NCI-H1436 treated with DMSO at 0.1 percent for 48 hours (cell line): ENCODE measurements around the gene SWAP70.
"Not testable (repeated sequence)": the region's sequence is repeated elsewhere in the genome, so short reads cannot be mapped to it uniquely, and the experiment has no call there.

Source experiments
- DNase-seq: peaks from one replicate; lab custom pipeline; 2025; lab: John Stamatoyannopoulos, UW

SWAP70 gene

DNA sequence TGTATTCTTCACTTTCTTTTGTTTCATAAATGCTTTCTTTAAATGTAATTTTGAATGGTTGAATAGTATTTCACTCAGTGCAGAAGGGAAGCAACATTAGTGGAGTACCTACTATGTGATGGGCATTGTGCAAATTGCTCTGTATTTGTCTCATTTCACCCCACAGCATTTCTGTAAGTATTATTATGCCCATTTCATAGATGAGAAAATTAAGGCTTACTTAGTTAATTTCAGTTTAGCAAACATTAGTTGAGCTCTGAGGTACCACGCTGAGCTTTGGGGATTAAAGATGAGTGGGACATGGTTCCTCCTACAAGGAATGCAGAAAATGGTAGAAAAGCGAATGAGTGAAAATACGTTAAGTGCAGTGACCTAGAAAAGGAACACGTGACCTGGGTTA, 58.1 kb downstream of the SWAP70 start:
- no peak for DNase-seq

DNA sequence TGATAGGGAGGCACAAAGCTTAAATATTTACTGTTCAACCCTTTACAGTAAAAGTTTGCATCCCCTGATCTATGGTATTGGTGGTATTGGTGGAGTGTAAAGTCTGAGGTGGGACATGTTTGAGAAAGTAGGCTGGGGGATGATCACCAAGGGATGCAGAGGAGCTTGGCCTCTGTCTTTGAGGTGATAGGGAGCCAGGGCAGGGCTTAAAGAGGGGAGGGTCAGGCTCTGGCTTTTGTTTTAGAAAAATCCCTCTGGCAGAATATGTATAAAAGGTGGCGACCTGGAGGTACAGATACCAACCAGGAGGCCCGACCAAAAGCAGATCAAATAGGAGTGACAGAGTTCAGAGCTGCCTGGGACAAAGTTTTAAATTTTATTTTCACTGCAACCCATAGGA, 59.0 kb downstream of the SWAP70 start:
- DNase-seq, result no peak

DNA sequence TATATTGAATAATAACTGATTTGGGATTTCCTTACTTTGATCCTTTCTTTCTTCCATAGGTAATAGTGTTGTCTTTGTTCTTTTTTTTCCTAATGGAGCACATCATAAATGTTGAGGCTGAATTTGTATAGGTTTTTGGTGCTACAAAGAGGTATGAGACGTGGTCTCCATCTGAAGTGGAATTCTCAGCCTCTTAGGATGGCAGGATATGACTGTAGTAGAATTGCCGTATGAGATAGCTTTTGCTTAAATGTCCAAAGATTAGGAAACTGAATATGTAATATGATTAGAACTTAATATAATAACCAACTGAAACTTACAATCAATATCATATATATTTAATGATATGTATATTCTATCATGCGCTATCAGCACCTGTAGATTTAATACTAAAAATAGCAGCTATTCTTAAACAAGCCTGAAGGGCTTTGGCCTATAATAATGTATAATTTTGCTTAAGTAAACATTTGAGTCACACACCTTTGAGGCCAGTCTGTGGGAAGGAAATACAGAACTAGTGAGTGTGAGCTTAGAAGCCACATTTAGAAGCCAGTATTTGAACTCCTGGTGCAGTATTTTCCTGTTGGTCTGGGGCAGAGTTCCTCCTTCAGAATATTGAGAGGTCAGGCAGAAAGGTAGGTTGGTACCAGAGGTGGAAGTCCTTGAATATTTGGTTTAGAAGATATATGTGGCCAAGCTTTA, 62.6 kb downstream of the SWAP70 start:
- no peak for DNase-seq

DNA sequence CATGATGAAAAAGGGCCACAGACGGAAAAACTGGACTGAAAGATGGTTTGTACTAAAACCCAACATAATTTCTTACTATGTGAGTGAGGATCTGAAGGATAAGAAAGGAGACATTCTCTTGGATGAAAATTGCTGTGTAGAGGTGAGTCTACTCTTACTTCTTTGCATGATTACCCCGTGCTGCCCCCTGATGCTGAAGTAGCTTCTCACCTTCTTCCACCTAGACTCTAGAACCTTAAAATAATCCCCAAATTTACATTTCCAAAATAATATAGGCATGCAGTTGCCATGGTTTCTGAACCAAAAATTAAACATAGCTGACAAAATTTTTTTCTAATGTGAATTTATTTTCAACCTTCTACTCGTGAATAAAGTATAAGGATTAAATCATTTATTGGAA, 64.2 kb downstream of the SWAP70 start:
- no peak for DNase-seq

DNA sequence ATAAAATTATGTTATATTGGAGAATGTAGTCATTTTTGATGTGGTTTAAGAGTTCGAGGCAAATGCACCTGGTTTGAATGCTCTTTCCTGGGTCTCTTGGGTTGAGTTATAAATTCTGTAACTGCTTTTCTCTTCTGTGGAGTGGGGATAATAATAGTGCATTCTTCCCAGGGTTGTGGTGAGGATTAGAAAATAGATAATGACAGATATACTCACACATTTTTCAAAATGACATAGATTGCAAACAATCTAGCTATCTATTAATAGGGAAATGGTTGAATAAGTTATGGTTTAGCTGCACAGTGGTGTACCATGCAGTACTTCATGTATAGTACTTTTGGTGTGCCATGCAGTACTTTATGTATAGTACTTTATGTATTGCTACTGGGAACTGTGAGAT, 67.4 kb downstream of the SWAP70 start:
- no peak for DNase-seq

DNA sequence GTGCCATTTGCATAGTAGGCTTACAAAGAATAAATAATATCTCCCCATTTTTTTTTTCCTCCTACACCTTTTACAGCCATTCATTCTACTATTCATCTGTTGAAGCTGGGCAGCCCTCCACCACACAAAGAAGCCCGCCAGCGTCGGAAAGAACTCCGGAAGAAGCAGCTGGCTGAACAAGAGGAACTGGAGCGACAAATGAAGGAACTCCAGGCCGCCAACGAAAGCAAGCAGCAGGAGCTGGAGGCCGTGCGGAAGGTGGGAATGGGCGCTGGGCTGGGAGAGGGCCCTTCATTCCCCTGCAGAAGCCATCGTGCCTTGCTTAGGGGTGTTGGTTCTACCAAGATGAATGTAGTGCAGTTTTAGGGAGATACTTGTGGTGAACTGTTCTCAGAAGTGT, 68.6 kb downstream of the SWAP70 start:
- DNase-seq, result no peak

DNA sequence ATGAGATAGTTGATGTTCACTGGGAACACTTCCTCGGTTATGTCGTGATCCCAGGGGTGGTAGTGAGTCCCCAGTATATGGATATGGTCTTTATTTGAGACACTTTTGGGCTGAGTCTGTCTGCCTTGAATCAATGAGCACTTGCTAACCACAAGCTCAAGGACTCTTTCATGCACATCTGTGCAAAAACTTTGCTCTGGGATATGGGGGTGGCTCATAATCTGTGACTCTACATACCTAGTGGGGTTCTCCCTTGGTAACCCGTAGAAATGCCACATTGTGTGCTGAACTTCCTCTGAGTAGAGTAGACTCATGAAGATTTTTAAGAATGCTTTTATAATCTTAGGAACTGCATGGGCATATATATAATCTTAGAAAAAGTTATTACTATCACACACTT, 69.3 kb downstream of the SWAP70 start:
- DNase-seq, result no peak

DNA sequence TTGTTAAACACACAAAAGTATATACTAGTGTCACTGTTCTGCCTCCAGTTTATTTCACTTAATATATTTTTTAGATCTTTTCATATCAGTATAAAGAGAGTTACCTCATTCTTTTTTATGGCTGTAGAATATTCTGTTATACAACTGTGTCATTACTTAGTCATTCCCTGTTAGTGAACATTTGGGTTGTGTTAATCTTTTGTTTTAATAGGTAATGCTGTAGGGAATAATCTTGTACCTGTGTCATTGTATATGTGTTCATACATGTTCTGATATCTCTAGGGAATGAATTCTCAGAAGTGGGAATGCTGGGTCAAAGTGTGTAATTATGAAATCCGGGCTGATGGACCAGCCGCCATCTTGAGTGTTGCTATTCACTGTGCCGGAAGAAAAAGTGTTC, 71.4 kb downstream of the SWAP70 start:
- DNase-seq, result no peak

DNA sequence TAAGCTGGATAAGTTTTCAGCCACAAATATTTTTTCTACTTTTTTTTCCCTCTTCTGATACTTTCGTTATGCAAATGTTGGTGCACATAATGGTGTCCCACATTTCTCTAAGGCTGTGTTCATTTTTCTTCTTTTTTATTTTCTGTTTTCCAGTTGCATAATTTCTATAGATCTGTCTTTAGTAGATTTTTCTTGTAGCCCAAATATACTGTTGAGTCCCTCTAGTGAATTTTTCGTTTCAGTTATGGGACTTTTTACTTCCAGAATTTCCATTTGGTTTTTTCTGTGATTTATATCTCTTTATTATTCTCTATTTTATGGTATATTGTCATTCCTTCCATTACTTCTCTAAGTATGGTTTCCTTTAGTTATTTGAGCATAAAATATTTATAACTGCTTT, 72.0 kb downstream of the SWAP70 start:
- DNase-seq, result no peak

DNA sequence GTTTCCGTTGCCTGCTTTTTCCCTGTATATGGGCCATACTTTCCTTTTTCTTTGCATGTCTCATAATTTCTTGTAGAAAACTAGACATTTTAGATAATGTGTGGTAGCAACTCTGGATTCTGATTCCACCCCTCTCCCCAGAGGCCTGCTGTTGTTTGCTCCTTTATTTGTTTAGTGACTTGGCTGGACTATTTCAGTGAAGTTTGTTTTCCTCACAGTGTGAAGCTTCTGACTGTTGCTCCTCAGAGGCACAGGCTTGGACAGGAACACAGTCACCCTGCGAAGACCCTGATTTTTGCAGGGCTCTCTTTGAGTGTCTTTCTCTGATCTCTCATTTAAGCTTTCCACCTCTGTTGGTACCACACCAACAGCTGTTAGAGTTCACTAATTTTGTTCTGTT, 72.5 kb downstream of the SWAP70 start:
- no peak for DNase-seq

DNA sequence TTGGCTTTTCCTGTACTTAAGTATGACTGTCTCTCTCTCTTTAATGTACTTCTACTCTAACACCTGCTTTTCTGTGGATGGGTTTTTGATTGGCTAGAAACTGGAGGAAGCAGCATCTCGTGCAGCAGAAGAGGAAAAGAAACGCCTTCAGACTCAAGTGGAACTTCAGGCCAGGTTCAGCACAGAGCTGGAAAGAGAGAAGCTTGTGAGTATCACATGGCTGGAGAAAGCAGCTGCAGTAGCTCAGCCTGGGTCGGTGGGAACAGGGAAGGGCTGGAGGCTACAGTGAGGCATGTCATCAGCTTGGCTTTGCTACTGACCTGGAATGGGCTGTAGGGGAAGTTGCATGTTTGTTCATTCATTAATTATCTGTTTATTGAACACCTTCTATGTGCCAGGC, 74.2 kb downstream of the SWAP70 start:
- DNase-seq, result no peak

DNA sequence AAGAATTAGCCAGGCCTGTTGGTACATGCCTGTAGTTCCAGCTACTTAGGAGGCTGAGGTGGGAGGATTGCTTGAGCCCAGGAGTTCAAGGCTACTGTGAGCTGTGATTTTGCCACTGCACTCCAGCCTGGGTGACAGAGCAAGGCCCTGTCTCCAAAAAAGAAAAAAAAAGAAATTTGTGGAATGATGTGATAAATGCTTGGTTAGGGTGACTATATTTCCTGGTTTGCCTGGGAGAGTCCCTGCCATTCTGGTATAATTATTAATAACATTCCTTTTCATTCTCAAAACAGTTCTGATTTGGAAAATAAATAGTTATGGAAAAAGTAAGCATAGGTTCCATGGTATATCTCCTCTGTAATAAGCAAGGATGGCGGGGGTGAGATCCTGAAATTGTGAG, 74.8 kb downstream of the SWAP70 start:
- no peak for DNase-seq

DNA sequence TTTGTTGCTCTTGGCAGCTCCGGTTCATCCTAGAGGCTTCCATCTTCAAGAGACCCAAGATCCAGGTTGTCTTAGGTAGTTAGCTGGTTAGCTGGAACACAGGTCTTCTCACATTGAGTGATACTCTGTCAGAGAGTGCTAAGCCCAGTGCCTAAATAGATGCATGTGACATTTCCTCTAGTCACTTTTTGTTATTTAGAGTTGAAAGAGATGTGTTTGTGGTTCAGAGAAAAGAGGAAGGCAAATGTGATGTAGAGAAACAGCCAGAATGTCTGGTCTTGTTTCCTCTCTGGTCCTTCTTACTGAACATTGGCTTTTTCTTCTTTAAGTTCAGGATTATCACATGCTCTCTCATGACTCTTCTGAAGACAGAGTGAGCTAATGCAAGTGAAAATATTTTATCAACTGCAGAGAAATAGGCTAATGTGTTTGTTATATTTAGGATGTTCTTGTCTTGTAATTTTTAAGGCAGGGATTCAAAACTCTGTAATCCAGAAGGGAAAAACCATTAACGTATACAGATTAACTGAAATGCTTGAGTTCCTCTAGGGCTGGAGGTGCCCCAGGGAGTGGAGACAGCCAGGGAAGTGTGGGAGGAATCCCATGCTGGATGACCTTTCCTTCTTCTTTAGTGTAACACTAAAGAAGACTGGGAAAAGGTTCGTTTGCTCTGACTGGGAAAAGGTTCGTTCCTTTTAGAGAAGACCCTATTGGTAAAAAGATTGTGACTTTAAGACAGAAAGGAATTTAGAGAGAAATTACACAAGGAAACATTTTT, 75.4 kb downstream of the SWAP70 start:
- no peak for DNase-seq

DNA sequence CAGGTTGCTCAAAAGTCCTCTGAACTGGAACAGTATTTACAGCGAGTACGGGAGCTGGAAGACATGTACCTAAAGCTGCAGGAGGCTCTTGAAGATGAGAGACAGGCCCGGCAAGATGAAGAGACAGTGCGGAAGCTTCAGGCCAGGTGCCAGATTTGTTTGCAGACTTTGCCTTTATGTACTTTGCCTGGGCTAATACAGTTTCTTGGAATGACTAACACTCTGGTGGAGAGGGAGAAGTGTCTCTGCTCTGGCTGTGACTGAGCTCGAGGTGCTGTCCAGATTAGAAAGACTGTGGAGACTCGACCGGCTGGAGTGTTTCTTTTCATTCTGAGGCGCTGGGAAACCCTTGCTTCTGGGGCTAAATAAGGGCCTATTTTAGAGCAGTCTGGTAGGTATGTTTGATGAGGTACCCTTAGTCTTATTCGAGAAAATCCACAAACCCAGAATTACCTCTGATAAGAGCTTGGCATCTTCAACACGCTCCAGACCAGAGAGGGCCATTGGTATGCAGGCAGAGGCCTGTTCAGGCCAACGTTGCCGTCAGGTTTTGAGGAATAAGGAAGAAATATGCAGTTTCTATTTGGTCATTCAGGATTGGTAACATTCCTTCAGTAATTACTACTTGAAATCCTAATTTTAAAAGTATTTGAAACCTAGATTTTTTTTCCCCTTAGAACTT, 76.5 kb downstream of the SWAP70 start:
- no peak for DNase-seq

DNA sequence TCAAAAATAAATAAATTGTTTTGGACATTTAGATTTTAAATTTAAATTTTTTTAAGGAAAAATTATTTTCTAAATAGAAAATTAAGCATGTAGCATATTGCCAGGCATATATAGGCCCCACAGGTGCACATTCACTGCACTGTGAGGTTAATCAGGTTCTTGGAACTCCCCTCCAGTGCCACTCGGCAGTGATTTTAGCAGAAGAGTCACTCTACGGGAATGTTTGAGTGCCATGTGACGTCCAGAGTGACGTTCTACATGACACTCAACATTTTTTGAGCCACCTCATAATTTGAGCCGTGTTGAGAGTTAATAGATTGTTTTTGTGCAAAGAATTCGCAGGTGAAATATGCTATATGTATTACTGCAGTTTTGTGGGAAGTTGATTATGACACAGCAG, 77.4 kb downstream of the SWAP70 start:
- no peak for DNase-seq

DNA sequence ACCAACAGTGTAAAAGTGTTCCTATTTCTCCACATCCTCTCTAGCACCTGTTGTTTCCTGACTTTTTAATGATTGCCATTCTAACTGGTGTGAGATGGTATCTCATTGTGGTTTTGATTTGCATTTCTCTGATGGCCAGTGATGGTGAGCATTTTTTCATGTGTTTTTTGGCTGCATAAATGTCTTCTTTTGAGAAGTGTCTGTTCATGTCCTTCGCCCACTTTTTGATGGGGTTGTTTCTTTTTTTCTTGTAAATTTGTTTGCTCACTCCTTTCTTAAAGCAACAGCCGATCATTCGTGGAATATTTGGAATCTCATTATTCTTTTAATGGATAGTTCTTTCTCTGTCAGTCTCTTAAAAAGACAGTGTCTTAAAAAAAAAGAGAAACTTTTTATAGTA, 79.6 kb downstream of the SWAP70 start:
- DNase-seq, result not testable (repeated sequence)

DNA sequence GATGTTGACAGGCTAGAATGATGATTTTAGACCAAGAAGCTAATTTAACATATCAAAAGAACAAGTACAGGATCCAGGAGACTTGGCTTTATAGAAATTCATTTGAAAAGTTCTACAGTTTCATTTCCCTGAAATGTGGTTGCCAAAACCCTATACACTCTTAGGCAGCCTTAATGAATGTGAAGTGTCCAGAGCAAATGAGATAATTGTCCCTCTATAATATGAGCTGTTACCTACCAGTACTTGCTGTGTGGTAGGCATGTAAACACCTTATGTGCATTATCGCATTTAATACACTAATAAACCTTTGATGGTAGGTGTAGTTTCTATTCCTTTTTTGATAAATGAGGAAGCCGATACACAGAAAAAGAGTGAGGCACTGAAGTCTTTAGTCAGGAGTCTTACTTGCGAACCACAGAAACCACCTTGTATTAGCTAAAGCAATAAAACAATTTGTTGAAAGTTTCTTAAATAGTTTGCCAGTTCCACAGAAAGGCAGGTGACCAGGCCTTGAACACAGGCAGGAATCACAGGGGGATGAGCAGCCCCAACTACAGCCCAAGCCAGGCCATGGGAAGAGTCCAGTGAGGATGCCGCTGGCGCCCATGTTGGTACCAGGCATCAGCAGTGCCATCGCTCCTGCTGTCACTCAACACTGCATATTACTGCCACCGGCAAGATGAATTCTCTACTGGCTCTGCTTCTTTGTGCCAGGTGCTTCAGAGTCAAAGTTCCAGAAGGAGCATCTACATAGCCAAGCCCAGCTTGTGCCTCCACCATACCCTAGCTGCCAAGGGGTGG, 81.7 kb downstream of the SWAP70 start:
- no peak for DNase-seq

DNA sequence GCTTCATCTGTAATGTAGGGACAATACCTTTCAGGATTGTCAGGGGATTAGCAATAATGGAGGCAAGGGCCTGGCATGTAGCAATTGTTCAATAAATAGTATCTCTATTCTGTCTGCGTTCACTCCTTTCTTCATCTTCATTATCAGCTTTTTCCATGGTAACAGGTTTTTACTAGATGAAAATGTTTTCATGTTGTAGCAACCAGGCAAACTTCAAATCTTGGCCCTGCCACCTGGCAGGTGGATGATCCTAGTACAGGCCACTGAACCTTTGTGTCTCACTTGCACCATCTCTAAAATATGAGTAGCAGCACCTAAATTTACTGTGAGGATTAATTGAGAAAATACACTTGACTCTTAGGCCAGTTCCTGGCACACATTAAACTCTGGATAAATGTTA, 83.4 kb downstream of the SWAP70 start:
- DNase-seq, result no peak

DNA sequence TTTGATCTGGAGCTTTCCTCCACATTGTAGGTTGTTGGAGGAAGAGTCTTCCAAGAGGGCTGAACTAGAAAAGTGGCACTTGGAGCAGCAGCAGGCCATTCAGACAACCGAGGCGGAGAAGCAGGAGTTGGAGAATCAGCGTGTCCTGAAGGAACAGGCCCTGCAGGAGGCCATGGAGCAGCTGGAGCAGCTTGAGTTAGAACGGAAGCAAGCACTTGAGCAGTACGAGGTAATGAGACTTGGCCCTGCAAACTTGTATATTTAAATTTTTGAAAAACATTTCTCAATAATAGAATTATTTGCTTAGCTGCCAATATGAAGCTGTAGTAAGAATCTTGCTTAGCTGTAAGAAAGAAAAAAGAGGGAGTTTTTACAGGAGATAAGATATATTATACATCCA, 84.0 kb downstream of the SWAP70 start:
- no peak for DNase-seq

DNA sequence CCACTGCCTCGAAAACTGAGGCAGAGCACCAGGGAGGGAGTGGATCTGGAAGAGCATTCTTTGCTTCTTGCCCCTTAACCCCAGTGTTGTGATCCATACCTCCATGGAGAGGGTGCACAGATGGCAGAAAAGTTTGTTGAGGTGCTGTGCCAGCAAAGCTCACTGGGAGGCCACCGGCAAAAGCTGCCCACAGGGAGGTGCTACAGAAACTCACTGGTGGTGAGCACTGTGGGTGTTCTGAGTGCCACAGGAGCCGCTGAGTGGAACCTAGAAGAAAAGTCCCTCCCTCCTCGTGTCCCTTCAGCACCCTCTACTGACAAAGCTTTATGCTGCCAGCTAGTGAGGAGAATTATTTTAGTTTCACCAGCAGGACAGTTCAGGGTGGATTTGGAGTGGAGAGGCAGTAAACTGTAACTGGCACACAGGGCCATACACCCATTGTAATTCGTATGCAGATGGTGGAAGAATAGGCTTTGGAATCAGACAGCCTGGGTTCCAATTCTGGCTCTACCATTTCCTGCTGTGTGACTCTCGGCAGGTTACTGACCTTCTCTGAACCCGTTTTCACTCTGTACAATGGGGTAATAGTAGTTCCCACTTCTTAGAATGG, 84.6 kb downstream of the SWAP70 start:
- no peak for DNase-seq

DNA sequence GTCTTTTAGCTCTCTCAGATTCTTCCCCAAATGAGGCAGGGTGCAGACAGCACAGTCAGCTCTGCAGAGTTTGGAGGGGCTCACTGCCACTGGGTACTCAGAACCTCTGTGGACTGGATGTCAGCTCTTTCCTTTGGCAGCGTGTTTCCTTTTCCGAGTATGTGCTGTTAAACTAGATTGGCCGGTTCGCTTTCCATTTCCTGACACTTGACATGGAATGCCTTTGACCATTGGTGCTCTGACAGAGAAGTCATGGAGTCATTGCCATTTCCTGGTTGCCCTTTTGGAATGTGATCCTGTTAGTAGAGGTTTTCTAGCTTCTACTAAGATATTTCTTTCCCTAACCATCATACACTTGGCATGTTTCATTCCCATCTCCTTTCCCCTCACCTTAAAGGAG, 86.7 kb downstream of the SWAP70 start:
- DNase-seq, result no peak

DNA sequence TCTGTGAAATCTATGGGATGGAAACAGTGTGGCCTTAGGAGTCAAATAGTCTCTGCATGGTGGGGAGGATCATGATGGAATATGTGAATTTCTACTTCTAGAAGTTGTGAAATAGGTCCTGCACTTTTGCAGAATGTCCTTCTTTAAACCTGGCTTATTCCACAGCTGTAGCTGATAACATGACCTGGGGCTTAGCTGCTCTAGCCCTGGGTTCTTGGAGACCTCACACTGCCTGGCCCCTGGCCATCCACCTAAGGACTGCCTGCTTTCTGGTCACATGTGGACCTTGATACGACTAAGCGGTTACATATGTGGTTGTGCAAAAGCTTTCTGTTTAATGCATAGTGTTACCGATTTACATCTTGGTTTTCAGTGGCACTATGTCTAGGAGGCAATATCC, 88.2 kb downstream of the SWAP70 start:
- DNase-seq, result no peak
